Posterior cingulate gyrus (tissue), 11 donors: Measurements from ENCODE around the gene KRT222.

Experiments
- DNase-seq, 10 donors: peaks; one replicate each; pipeline versions ENCODE4 v3.0.0 to v3.0.0-alpha.2; 2020 to 2021; ENCODE audit warnings: mixed read lengths in 3 of 10
- intact Hi-C: fragments of 100-400 bp; cut with DNase I; formaldehyde crosslinking; loops from one replicate; pipeline ENCODE4 v1.15.1; 2023

The KRT222 gene

DNA sequence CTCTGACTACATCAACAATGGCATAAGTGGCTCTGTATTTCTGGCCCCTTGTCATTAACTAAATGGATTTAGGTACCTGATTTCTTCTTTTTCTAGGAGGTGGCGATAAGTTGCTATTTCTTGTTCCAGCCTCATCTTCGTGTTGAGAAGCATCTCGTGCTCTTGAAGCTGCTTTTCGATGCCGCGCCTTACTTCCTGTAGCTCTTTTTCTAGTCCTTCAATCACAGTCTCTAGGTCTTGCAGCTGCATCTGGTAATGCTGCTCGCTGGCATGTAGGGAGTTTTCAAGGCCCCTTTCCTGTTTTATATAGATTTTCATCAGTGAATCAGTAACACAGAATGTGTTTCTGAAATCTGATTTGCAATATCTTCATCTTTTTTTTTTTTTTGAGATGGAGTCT, 5.1 kb downstream of the KRT222 start:
- intact Hi-C loops = no loop called here
- DNase-seq = no peak

DNA sequence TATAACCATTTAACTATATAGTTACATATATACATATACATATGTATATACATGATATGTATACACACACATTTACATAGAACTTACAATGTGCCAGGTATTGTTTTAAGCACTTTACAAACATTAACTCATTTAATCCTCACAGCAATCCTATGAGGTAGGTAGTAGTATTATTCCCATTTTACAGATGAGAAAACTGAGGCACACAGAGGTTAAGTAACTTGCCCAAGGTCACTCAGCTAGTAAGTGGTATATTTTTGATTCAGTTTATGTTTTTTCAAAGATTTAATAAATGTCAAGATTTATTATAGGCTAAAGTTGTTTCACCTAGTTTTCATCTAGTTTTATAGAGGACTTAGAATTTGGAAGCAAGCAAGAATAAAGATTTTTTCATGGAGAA, 6.6 kb downstream of the KRT222 start:
- intact Hi-C loops = no loop called here
- DNase-seq = no peak

DNA sequence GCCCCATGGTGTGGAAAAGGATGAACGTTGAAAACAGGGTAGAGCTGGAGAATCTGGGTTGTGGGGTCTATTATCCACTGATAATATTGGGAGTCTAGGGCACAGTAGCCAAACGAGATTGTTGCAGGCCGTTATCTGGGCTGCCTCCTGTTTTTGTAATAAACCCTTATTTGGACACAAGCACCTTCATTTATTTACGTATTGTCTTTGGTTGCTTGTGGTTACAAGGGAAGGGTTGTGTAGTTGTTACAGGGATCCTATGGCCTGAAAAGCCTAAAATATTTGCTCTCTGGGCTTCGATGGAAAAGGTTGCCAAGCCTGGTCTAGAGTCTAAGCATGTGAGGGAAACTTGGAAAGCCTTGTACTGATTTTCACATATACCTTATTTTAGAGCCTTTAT, 13.0 kb downstream of the KRT222 start:
- intact Hi-C loops = no loop called here
- DNase-seq = no peak

DNA sequence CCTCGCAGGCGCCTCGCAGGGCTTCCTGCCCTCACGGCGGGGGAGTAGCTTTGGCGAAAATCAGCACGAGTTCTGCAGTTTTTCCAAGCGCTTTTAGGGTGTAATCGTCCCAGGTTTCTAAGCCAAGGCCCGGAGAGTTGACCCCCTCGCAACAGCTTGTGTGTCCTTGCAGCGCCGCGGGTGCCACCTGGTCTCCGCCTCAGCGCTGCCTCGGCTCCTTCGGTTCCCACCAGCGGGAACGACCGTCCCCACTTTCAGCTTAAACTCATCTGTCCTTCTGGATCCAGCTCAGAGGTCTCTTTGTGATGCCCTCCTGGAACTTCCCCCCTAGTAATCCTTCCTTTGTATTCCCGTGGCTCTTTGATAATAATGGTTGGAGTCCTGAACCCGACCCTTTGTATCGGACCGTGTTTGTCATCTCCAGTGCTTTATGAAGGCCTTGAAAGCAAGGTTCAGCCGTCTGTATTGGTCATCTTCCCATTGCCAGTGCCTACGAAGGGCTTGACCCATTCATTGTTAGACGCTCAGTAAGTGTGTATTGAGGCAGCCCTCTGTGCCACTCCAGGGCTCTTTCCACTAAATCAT, 16.5 kb downstream of the KRT222 start:
- DNase-seq = peak in 1 of 10 donors; percentile 85
- intact Hi-C loops = loop anchor here (5.0 kb wide), 1 partner anchor 1019 kb away; no protein-coding TSS in a partner anchor

- intact Hi-C loops = loop anchor here (5.0 kb wide), 1 partner anchor 1019 kb away; no protein-coding TSS in a partner anchor
- DNase-seq = peak; percentile 47 to 93 (median 62)
These were observed 17.2 kb downstream of the KRT222 start, which contains the start of gene SMARCE1 for GRCh38 chr17:40647624-40648383. TSS of gene SMARCE1 (minus strand) at chr17:40647818. CDS start at chr17:40645802, 2,016 bp downstream.

- intact Hi-C loops = loop anchor here (5.0 kb wide), 1 partner anchor 1020 kb away; no protein-coding TSS in a partner anchor
- no peak for DNase-seq
These were observed 18.0 kb downstream of the KRT222 start for GRCh38 chr17:40646791-40647623.

GRCh38 chr17:40645943-40646342, 19.0 kb downstream of the KRT222 start:
- intact Hi-C loops = loop anchor here (5.0 kb wide), 1 partner anchor 1021 kb away; no protein-coding TSS in a partner anchor
- DNase-seq = no peak

DNA sequence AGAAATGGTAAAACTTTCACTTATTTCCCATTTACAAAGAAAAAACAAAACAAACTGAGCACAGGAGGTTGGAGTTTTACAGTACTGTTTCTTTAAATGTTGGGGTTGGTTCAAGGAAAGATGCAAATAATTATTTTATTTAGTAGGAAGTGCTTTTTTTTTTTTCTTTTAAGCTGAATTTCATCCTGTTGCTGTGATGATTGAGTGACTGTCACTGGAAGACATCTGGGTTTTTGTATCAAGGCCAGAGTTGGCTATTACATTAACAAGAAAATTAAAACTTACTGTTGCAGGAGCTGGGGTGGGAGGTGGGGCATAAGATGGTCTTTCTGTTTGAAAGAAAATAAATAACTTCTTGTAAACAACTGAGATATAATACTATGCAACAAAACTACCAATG, 19.7 kb downstream of the KRT222 start:
- no peak for DNase-seq
- intact Hi-C loops = loop anchor here (5.0 kb wide), 1 partner anchor 1022 kb away; no protein-coding TSS in a partner anchor

- no peak for DNase-seq
- intact Hi-C loops = loop anchor here (10.0 kb wide), 1 partner anchor 63 kb away; no protein-coding TSS in a partner anchor
These were observed 27.0 kb downstream of the KRT222 start for GRCh38 chr17:40637931-40638330.

- DNase-seq = no peak
- intact Hi-C loops = loop anchor here (10.0 kb wide), 1 partner anchor 59 kb away; no protein-coding TSS in a partner anchor
These were observed 31.1 kb downstream of the KRT222 start for GRCh38 chr17:40633871-40634270.

- intact Hi-C loops = loop anchor here (10.0 kb wide), 1 partner anchor 57 kb away; no protein-coding TSS in a partner anchor
- no peak for DNase-seq
These were observed 32.8 kb downstream of the KRT222 start for GRCh38 chr17:40632216-40632615.

- intact Hi-C loops = loop anchor here (10.0 kb wide), 1 partner anchor 55 kb away; no protein-coding TSS in a partner anchor
- no peak for DNase-seq
These were observed 35.1 kb downstream of the KRT222 start for GRCh38 chr17:40629842-40630241.

- intact Hi-C loops = no loop called here
- no peak for DNase-seq
These were observed 39.7 kb downstream of the KRT222 start for GRCh38 chr17:40625311-40625710.

- intact Hi-C loops = no loop called here
- no peak for DNase-seq
These were observed 41.4 kb downstream of the KRT222 start for GRCh38 chr17:40623419-40624210.

DNA sequence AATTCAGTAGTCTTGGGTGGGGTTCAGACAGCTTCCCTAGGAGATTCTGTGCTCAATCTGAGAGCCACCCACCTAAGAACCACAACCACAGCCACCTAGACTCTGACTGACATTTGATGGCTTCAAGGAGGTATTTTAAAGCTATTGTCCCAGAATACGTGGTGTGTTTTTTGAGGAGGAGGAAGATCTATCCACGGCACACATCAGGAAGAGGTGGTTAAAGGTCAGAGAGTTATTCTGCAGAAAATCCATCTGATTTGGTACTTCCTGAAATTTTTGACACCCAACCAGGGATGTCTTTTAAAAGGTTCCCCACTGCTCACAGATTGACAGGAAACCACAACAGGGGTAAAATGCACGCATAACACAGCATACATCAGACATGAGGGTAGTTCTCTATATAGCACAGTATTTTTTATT, 42.5 kb downstream of the KRT222 start:
- DNase-seq = no peak
- intact Hi-C loops = no loop called here

- intact Hi-C loops = no loop called here
These were observed 43.4 kb downstream of the KRT222 start for GRCh38 chr17:40621578-40621977.

DNA sequence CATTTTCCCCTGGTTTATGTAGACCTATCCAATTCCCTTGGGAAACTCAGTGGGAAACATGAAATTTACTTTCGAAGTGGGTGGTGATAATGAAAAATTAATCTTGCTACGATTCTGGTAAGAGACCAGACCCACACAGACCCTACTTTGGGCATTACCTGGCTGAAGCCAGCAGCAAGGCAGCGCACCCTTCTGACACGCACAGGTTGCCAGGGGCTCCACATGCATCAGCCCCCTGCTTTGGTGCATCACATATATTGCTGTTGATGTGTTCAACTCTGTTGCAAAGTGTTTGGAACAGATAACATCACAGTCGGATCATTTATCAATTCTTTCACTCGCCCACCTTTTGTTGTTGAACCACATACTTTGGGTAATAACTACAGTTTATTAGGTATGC, 44.0 kb downstream of the KRT222 start:
- no peak for DNase-seq
- intact Hi-C loops = no loop called here

More at GRCh38 chr17:40621578-40621977, 43.4 kb downstream of the KRT222 start:
- no peak for DNase-seq

- intact Hi-C loops = no loop called here
- DNase-seq = peak in 1 of 10 donors; percentile 67
These were observed 46.0 kb downstream of the KRT222 start for GRCh38 chr17:40618754-40619625.
